ENCODE results near the gene ATP5IF1.
A peak's percentile ranks its signal among the peaks of the same experiment; 100 is the strongest.

ATP5IF1 gene

GRCh38 chr1:28243685-28244311, 7.9 kb downstream of the ATP5IF1 start:
- peaks cover 10% of the 10 kb centered on the region for H3K4me1 ChIP-seq (ENCODE audit: control insufficient read depth, insufficient read depth, low read length)
- H3K27me3 ChIP-seq (ENCODE audit: control insufficient read depth, insufficient read depth, low read length): no peaks in the 10 kb centered on the region
- no peak overlapping the region for H3K9ac ChIP-seq (ENCODE audit: low read length)
- H3K4me3 ChIP-seq (ENCODE audit: low read length): no peak overlapping the region
- H3K27ac ChIP-seq (ENCODE audit: low read depth, low read length): no peak overlapping the region
- no peaks in the 10 kb centered on the region for H3K36me3 ChIP-seq (ENCODE audit: control insufficient read depth, insufficient read depth, low read length)

GRCh38 chr1:28244549-28245251, 8.8 kb downstream of the ATP5IF1 start:
- H3K9ac ChIP-seq (ENCODE audit: low read length): no peak overlapping the region
- no peak overlapping the region for H3K27ac ChIP-seq (ENCODE audit: low read depth, low read length)
- H3K36me3 ChIP-seq (ENCODE audit: control insufficient read depth, insufficient read depth, low read length): no peaks in the 10 kb centered on the region

GRCh38 chr1:28246427-28246832, 10.5 kb downstream of the ATP5IF1 start:
- Histone ChIP-seq H3K27ac (ENCODE audit: low read depth, low read length) (peak overlapping the region; percentile 37), H3K4me3 (ENCODE audit: low read length) (peak overlapping the region; percentile 64), H3K27me3 (ENCODE audit: control insufficient read depth, insufficient read depth, low read length) (no peaks in the 10 kb centered on the region), H3K36me3 (ENCODE audit: control insufficient read depth, insufficient read depth, low read length) (no peaks in the 10 kb centered on the region), H3K4me1 (ENCODE audit: control insufficient read depth, insufficient read depth, low read length) (peaks cover 10% of the 10 kb centered on the region), H3K9ac (ENCODE audit: low read length) (no peak overlapping the region)

More at GRCh38 chr1:28244549-28245251, 8.8 kb downstream of the ATP5IF1 start:
- Histone ChIP-seq H3K4me3 (ENCODE audit: low read length) (no peak overlapping the region), H3K27me3 (ENCODE audit: control insufficient read depth, insufficient read depth, low read length) (no peaks in the 10 kb centered on the region), H3K4me1 (ENCODE audit: control insufficient read depth, insufficient read depth, low read length) (peaks cover 10% of the 10 kb centered on the region)

GRCh38 chr1:28247612-28248272, 11.8 kb downstream of the ATP5IF1 start:
- H3K27ac ChIP-seq (ENCODE audit: low read depth, low read length): peak overlapping the region; percentile 84
- H3K36me3 ChIP-seq (ENCODE audit: control insufficient read depth, insufficient read depth, low read length): no peaks in the 10 kb centered on the region
- H3K4me1 ChIP-seq (ENCODE audit: control insufficient read depth, insufficient read depth, low read length): peaks cover 10% of the 10 kb centered on the region
- no peak overlapping the region for H3K9ac ChIP-seq (ENCODE audit: low read length)
- peak overlapping the region; percentile 44 for H3K4me3 ChIP-seq (ENCODE audit: low read length)
- no peaks in the 10 kb centered on the region for H3K27me3 ChIP-seq (ENCODE audit: control insufficient read depth, insufficient read depth, low read length)

- Histone ChIP-seq H3K4me1 (ENCODE audit: control insufficient read depth, insufficient read depth, low read length) (peaks cover 10% of the 10 kb centered on the region), H3K27me3 (ENCODE audit: control insufficient read depth, insufficient read depth, low read length) (no peaks in the 10 kb centered on the region), H3K9ac (ENCODE audit: low read length) (no peak overlapping the region), H3K36me3 (ENCODE audit: control insufficient read depth, insufficient read depth, low read length) (no peaks in the 10 kb centered on the region), H3K4me3 (ENCODE audit: low read length) (peak overlapping the region; percentile 28), H3K27ac (ENCODE audit: low read depth, low read length) (peak overlapping the region; percentile 84)
Measured at GRCh38 chr1:28248273-28249012, 12.5 kb downstream of the ATP5IF1 start.

- Histone ChIP-seq H3K4me3 (ENCODE audit: low read length) (peak overlapping the region; percentile 28), H3K27ac (ENCODE audit: low read depth, low read length) (no peak overlapping the region), H3K9ac (ENCODE audit: low read length) (no peak overlapping the region), H3K36me3 (ENCODE audit: control insufficient read depth, insufficient read depth, low read length) (no peaks in the 10 kb centered on the region), H3K4me1 (ENCODE audit: control insufficient read depth, insufficient read depth, low read length) (peaks cover 10% of the 10 kb centered on the region), H3K27me3 (ENCODE audit: control insufficient read depth, insufficient read depth, low read length) (no peaks in the 10 kb centered on the region)
Measured at GRCh38 chr1:28249013-28249865, 13.3 kb downstream of the ATP5IF1 start.

GRCh38 chr1:28249866-28250295, 14.0 kb downstream of the ATP5IF1 start:
- Histone ChIP-seq H3K9ac (ENCODE audit: low read length) (no peak overlapping the region), H3K36me3 (ENCODE audit: control insufficient read depth, insufficient read depth, low read length) (no peaks in the 10 kb centered on the region), H3K27me3 (ENCODE audit: control insufficient read depth, insufficient read depth, low read length) (no peaks in the 10 kb centered on the region), H3K27ac (ENCODE audit: low read depth, low read length) (no peak overlapping the region), H3K4me3 (ENCODE audit: low read length) (no peak overlapping the region), H3K4me1 (ENCODE audit: control insufficient read depth, insufficient read depth, low read length) (peaks cover 10% of the 10 kb centered on the region)

GRCh38 chr1:28256197-28256827, 20.4 kb downstream of the ATP5IF1 start:
- no peak overlapping the region for H3K9ac ChIP-seq (ENCODE audit: low read length)
- peaks cover 2% of the 10 kb centered on the region for H3K4me1 ChIP-seq (ENCODE audit: control insufficient read depth, insufficient read depth, low read length)
- H3K27ac ChIP-seq (ENCODE audit: low read depth, low read length): no peak overlapping the region

GRCh38 chr1:28257736-28258135, 21.8 kb downstream of the ATP5IF1 start:
- Histone ChIP-seq H3K4me3 (ENCODE audit: low read length) (no peak overlapping the region), H3K27me3 (ENCODE audit: control insufficient read depth, insufficient read depth, low read length) (no peaks in the 10 kb centered on the region), H3K27ac (ENCODE audit: low read depth, low read length) (no peak overlapping the region), H3K4me1 (ENCODE audit: control insufficient read depth, insufficient read depth, low read length) (peaks cover 2% of the 10 kb centered on the region), H3K36me3 (ENCODE audit: control insufficient read depth, insufficient read depth, low read length) (no peaks in the 10 kb centered on the region), H3K9ac (ENCODE audit: low read length) (no peak overlapping the region)

More at GRCh38 chr1:28256197-28256827, 20.4 kb downstream of the ATP5IF1 start:
- no peaks in the 10 kb centered on the region for H3K36me3 ChIP-seq (ENCODE audit: control insufficient read depth, insufficient read depth, low read length)
- H3K4me3 ChIP-seq (ENCODE audit: low read length): no peak overlapping the region
- no peaks in the 10 kb centered on the region for H3K27me3 ChIP-seq (ENCODE audit: control insufficient read depth, insufficient read depth, low read length)

GRCh38 chr1:28258628-28259251, 22.8 kb downstream of the ATP5IF1 start:
- no peak overlapping the region for H3K27ac ChIP-seq (ENCODE audit: low read depth, low read length)
- peak overlapping the region; percentile 38 for H3K4me3 ChIP-seq (ENCODE audit: low read length)
- no peak overlapping the region for H3K9ac ChIP-seq (ENCODE audit: low read length)
- no peaks in the 10 kb centered on the region for H3K27me3 ChIP-seq (ENCODE audit: control insufficient read depth, insufficient read depth, low read length)
- H3K4me1 ChIP-seq (ENCODE audit: control insufficient read depth, insufficient read depth, low read length): peaks cover 2% of the 10 kb centered on the region
- H3K36me3 ChIP-seq (ENCODE audit: control insufficient read depth, insufficient read depth, low read length): no peaks in the 10 kb centered on the region

All from rectal smooth muscle tissue (tissue), 1 donor.